T-cell (primary cell): ENCODE data around the gene CCR8. TPM values are rescaled to one million over a fixed set of nuclear protein-coding genes. Genes with fewer than 3 reads are reported as not detected.
"Not testable (repeated sequence)": the region's sequence is repeated elsewhere in the genome, so short reads cannot be mapped to it uniquely, and the experiment has no call there.

Source experiments
- ATAC-seq, 4 experiments: fragments of 200-7000 bp in 3 of 4; fragments of 150-1000 bp in 1 of 4; cut with Tn5 transposase; replicated peaks in 1 of 4; 1 replicate in 3 of 4; 2 replicates in 1 of 4; pipeline ENCODE4 v1.10.0; 2021; ENCODE audit warnings: moderate library complexity in 3 of 4, mild to moderate bottlenecking in 2 of 4, moderate number of reproducible peaks in 1 of 4
- CTCF ChIA-PET, 2 donors: fragments of 300-600 bp; sonication (Branson Sonifier 250); formaldehyde crosslinking; loops; one replicate each; lab custom pipeline; 2022; ENCODE audit warnings: antibody characterized with exemption in 2 of 2; lab: Charles Lee
- POLR2A ChIA-PET, 2 donors: fragments of 300-600 bp; sonication (Branson Sonifier 250); formaldehyde crosslinking; loops; one replicate each; lab custom pipeline; 2022; ENCODE audit warnings: antibody characterized with exemption in 2 of 2; lab: Charles Lee
- DNase-seq, 35 experiments: peaks; one replicate each; pipeline versions ENCODE4 v3.0.0 to v3.0.0-alpha.2; 2013 to 2023
- H3K27ac ChIP-seq: one replicate; pipeline ENCODE4 v1.5.1; 2013; ENCODE audit warnings: low read length
- H3K27me3 ChIP-seq, 2 experiments: replicated peaks in 1 of 2; 1 replicate in 1 of 2; 2 replicates in 1 of 2; pipeline versions ENCODE4 v1.6.1 to v1.7.0; 2013; ENCODE audit warnings: low read length in 1 of 2, mixed read lengths in 1 of 2; ENCODE audit not compliant: control insufficient read depth in 2 of 2, insufficient read depth in 2 of 2; ENCODE audit errors: extremely low read depth in 1 of 2
- H3K36me3 ChIP-seq, 2 donors: 1 replicate in 1 of 2; 2 replicates in 1 of 2; pipeline versions ENCODE4 v1.6.1 to v1.7.0; 2013; ENCODE audit warnings: low read length in 1 of 2; ENCODE audit not compliant: control insufficient read depth in 2 of 2, insufficient read depth in 1 of 2; ENCODE audit errors: extremely low read depth in 1 of 2
- H3K4me1 ChIP-seq, 2 experiments: 1 replicate in 1 of 2; 2 replicates in 1 of 2; pipeline versions ENCODE4 v1.6.1 to v1.7.0; 2013; ENCODE audit warnings: low read length in 2 of 2, mixed read lengths in 1 of 2; ENCODE audit not compliant: insufficient read depth in 2 of 2, control insufficient read depth in 1 of 2; ENCODE audit errors: extremely low read depth in 1 of 2
- H3K4me3 ChIP-seq, 2 donors: 1 replicate in 1 of 2; 2 replicates in 1 of 2; pipeline versions ENCODE4 v1.5.1 to v1.7.0; 2013; ENCODE audit warnings: mild to moderate bottlenecking in 2 of 2, low read length in 1 of 2, moderate library complexity in 1 of 2; ENCODE audit not compliant: control insufficient read depth in 1 of 2; ENCODE audit errors: extremely low read depth in 1 of 2
- H3K9me3 ChIP-seq: 2 replicates; pipeline ENCODE4 v1.7.0; 2013
- H3K27ac Mint-ChIP-seq, 2 donors: one replicate each; pipeline ENCODE4 v1.8.0; 2020 to 2021; ENCODE audit warnings: mild to moderate bottlenecking in 2 of 2, mixed read lengths in 2 of 2
- H3K27me3 Mint-ChIP-seq, 2 donors: one replicate each; pipeline ENCODE4 v1.8.0; 2021 to 2022; ENCODE audit warnings: mixed read lengths in 2 of 2
- H3K36me3 Mint-ChIP-seq: one replicate; pipeline ENCODE4 v1.8.0; 2021; ENCODE audit warnings: mixed read lengths
- H3K4me1 Mint-ChIP-seq, 3 donors: one replicate each; pipeline ENCODE4 v1.8.0; 2020 to 2022; ENCODE audit warnings: mixed read lengths in 3 of 3, mild to moderate bottlenecking in 1 of 3
- H3K4me3 Mint-ChIP-seq, 3 donors: one replicate each; pipeline ENCODE4 v1.8.0; 2020 to 2022; ENCODE audit warnings: mild to moderate bottlenecking in 3 of 3, mixed read lengths in 3 of 3, moderate library complexity in 3 of 3
- H3K9me3 Mint-ChIP-seq, 3 donors: one replicate each; pipeline ENCODE4 v1.8.0; 2020 to 2022; ENCODE audit warnings: mixed read lengths in 3 of 3
- WGBS: methylation state at CpG from one replicate; pipeline ENCODE4 v1.1.5; 2013; ENCODE audit warnings: missing lambda C conversion rate; ENCODE audit not compliant: insufficient coverage; 5-methylcytosine and 5-hydroxymethylcytosine counted together
- total RNA-seq, 35 experiments: library from RNA in 6 of 35; stranded (reverse) in 6 of 35; fragments of 120-200 nt in 1 of 35; gene quantifications; one replicate each; pipeline versions ENCODE4 v1.2.1 to v1.2.4 and lab custom pipeline; 2013 to 2026

Gene CCR8
- total RNA-seq, 5 donors from 2014 or later (not counting 1 experiment from before 2014, with no cell fraction given): 1.9 to 6.7 (median 2.8) TPM

GRCh38 chr3:39317571-39318169 is 11.8 kb upstream of the CCR8 start:
- H3K27me3 Mint-ChIP-seq: no peaks in the 10 kb centered on the region
- H3K4me3 ChIP-seq: no peak overlapping the region
- WGBS: no CpG with 5 or more reads among the region's 2 CpGs
- no peak overlapping the region for H3K27ac Mint-ChIP-seq
- H3K4me1 ChIP-seq: peaks cover 0 to 1% of the 10 kb centered on the region in 2 experiments
- H3K4me3 Mint-ChIP-seq: no peak overlapping the region
- CTCF ChIA-PET: no interaction called here
- ATAC-seq (no peak), DNase-seq (no peak)
- no peaks in the 10 kb centered on the region for H3K36me3 Mint-ChIP-seq
- POLR2A ChIA-PET: no interaction called here
- peaks cover 0 to 10% (median 9%) of the 10 kb centered on the region in 3 donors for H3K9me3 Mint-ChIP-seq
- no peaks in the 10 kb centered on the region for H3K9me3 ChIP-seq
- no peaks in the 10 kb centered on the region for H3K27me3 ChIP-seq
- H3K27ac ChIP-seq: no peak overlapping the region
- H3K36me3 ChIP-seq: no peaks in the 10 kb centered on the region
- H3K4me1 Mint-ChIP-seq: peaks cover under 1 to 14% (median 2%) of the 10 kb centered on the region in 3 donors

- CTCF ChIA-PET: no interaction called here
- no peaks in the 10 kb centered on the region for H3K9me3 ChIP-seq
- no peaks in the 10 kb centered on the region for H3K27me3 ChIP-seq
- H3K36me3 Mint-ChIP-seq: no peaks in the 10 kb centered on the region
- H3K9me3 Mint-ChIP-seq: peaks cover 0 to 10% (median 9%) of the 10 kb centered on the region in 3 donors
- H3K36me3 ChIP-seq: no peaks in the 10 kb centered on the region
- WGBS: 88% methylated on average over 1 of the region's 1 CpG
- H3K27ac Mint-ChIP-seq: no peak overlapping the region
- no peak overlapping the region for H3K27ac ChIP-seq
- H3K4me1 Mint-ChIP-seq: peaks cover 7 to 21% (median 9%) of the 10 kb centered on the region in 3 donors
- H3K4me3 Mint-ChIP-seq: no peak overlapping the region
- no peaks in the 10 kb centered on the region for H3K27me3 Mint-ChIP-seq
- ATAC-seq (no peak), DNase-seq (no peak)
- H3K4me1 ChIP-seq: peaks cover 1 to 7% of the 10 kb centered on the region in 2 experiments
- POLR2A ChIA-PET: no interaction called here
- H3K4me3 ChIP-seq: no peak overlapping the region
These were observed 11.2 kb upstream of the CCR8 start for GRCh38 chr3:39318301-39318700.

- POLR2A ChIA-PET: interaction anchor here in 1 of 2 donors (0.6 kb wide), 1 partner anchor 1482 kb away, joined by 4 read pairs; no protein-coding TSS in a partner anchor
- Mint-ChIP-seq H3K27me3 (no peaks in the 10 kb centered on the region), H3K27ac (no peak overlapping the region), H3K4me3 (no peak overlapping the region), H3K36me3 (no peaks in the 10 kb centered on the region), H3K4me1 (peaks cover 11 to 26% (median 16%) of the 10 kb centered on the region in 3 donors), H3K9me3 (peaks cover 0 to 8% (median 6%) of the 10 kb centered on the region in 3 donors)
- Histone ChIP-seq H3K27ac (no peak overlapping the region), H3K4me3 (no peak overlapping the region), H3K9me3 (no peaks in the 10 kb centered on the region), H3K27me3 (no peaks in the 10 kb centered on the region), H3K4me1 (peaks cover 5 to 7% of the 10 kb centered on the region in 2 experiments), H3K36me3 (no peaks in the 10 kb centered on the region)
- CTCF ChIA-PET: no interaction called here
- DNase-seq (no peak), ATAC-seq (no peak)
These were observed 10.3 kb upstream of the CCR8 start for GRCh38 chr3:39319249-39319648.

- H3K4me3 ChIP-seq, H3K27me3 Mint-ChIP-seq, H3K36me3 ChIP-seq, H3K4me1 ChIP-seq, H3K27me3 ChIP-seq, DNase-seq, CTCF ChIA-PET, H3K27ac ChIP-seq, H3K27ac Mint-ChIP-seq, H3K4me3 Mint-ChIP-seq, H3K36me3 Mint-ChIP-seq, H3K9me3 Mint-ChIP-seq, H3K9me3 ChIP-seq, ATAC-seq: not testable (repeated sequence)
- POLR2A ChIA-PET: interaction anchor here in 1 of 2 donors (0.7 kb wide), 1 partner anchor 1980 kb away, joined by 8 read pairs; no protein-coding TSS in a partner anchor
- WGBS: no CpG with 5 or more reads among the region's 2 CpGs
- H3K4me1 Mint-ChIP-seq: peaks cover 13 to 38% (median 16%) of the 10 kb centered on the region in 3 donors
These were observed 7.9 kb upstream of the CCR8 start for GRCh38 chr3:39321574-39321983.

- ChIA-PET CTCF (interaction anchor here in 1 of 2 donors (0.7 kb wide), 1 partner anchor 1495 kb away, joined by 4 read pairs; no protein-coding TSS in a partner anchor), POLR2A (interaction anchor here in 1 of 2 donors (0.6 to 0.7 kb wide), 2 partner anchors 50 to 1980 kb away, joined by 3 to 8 read pairs; no protein-coding TSS in a partner anchor)
- H3K36me3 ChIP-seq, H3K4me3 Mint-ChIP-seq, H3K27ac Mint-ChIP-seq, H3K4me1 ChIP-seq, H3K9me3 ChIP-seq, H3K9me3 Mint-ChIP-seq, ATAC-seq, H3K27me3 Mint-ChIP-seq, H3K27me3 ChIP-seq, H3K27ac ChIP-seq, DNase-seq, H3K4me3 ChIP-seq, H3K36me3 Mint-ChIP-seq: not testable (repeated sequence)
- whole genome bisulfite sequencing: 100% methylated on average over 1 of the region's 3 CpGs
- peaks cover 17 to 43% (median 22%) of the 10 kb centered on the region in 3 donors for H3K4me1 Mint-ChIP-seq
These were observed 7.2 kb upstream of the CCR8 start for GRCh38 chr3:39322209-39322715.

- Histone ChIP-seq H3K4me3 (no peak overlapping the region), H3K4me1 (peaks cover 7 to 12% of the 10 kb centered on the region in 2 experiments), H3K27me3 (no peaks in the 10 kb centered on the region), H3K36me3 (no peaks in the 10 kb centered on the region), H3K9me3 (no peaks in the 10 kb centered on the region), H3K27ac (no peak overlapping the region)
- Mint-ChIP-seq H3K36me3 (no peaks in the 10 kb centered on the region), H3K4me3 (no peak overlapping the region), H3K27ac (no peak overlapping the region), H3K4me1 (peaks cover 20 to 50% (median 26%) of the 10 kb centered on the region in 3 donors), H3K27me3 (no peaks in the 10 kb centered on the region), H3K9me3 (no peaks in the 10 kb centered on the region)
- ATAC-seq (no peak), DNase-seq (no peak)
- CTCF ChIA-PET: interaction anchor here in 1 of 2 donors (0.7 to 1.0 kb wide), 2 partner anchors 192 to 1496 kb away, joined by 3 to 4 read pairs; no protein-coding TSS in a partner anchor
- POLR2A ChIA-PET: interaction anchor here in 1 of 2 donors (0.6 kb wide), 1 partner anchor 50 kb away, joined by 3 read pairs; no protein-coding TSS in a partner anchor
These were observed 6.6 kb upstream of the CCR8 start for GRCh38 chr3:39322936-39323335.
